Adrenal gland (tissue), 12 donors: ENCODE results near the gene RPTOR. TPM values are rescaled to one million over a fixed set of nuclear protein-coding genes. Genes with fewer than 3 reads are reported as not detected.

Experiments
- DNase-seq, 7 donors: peaks; one replicate each; pipeline ENCODE4 v3.0.0-alpha.2; 2019 to 2020
- H3K27ac ChIP-seq, 5 donors: fragments of 200-600 bp; sonication (generic) in 4 of 5; 1 replicate in 3 of 5; 2 replicates in 2 of 5; pipeline versions ENCODE4 v1.5.1 to v1.8.0; 2016 to 2020; ENCODE audit warnings: mild to moderate bottlenecking in 1 of 5
- H3K27me3 ChIP-seq: fragments of 200-600 bp; 2 replicates; pipeline ENCODE4 v1.8.0; 2021
- H3K36me3 ChIP-seq, 2 donors: fragments of 200-600 bp; replicated peaks in 1 of 2; 1 replicate in 1 of 2; 2 replicates in 1 of 2; pipeline versions ENCODE4 v1.5.1 to v1.8.0; 2018 to 2022
- H3K4me1 ChIP-seq, 2 donors: fragments of 200-600 bp; replicated peaks in 1 of 2; 1 replicate in 1 of 2; 2 replicates in 1 of 2; pipeline versions ENCODE4 v1.5.1 to v1.8.0; 2018 to 2021
- H3K4me3 ChIP-seq, 4 donors: fragments of 200-600 bp; sonication (generic) in 3 of 4; one replicate each; pipeline ENCODE4 v1.5.1; 2016 to 2018
- H3K9me3 ChIP-seq, 3 donors: fragments of 200-600 bp; sonication (generic) in 1 of 3; replicated peaks in 1 of 3; 1 replicate in 2 of 3; 2 replicates in 1 of 3; pipeline versions ENCODE4 v1.5.1 to v1.8.0; 2016 to 2021
- POLR2A ChIP-seq, 2 donors: fragments of 450-650 bp; IDR thresholded peaks; one replicate each; pipeline ENCODE4 v1.6.1; 2017; ENCODE audit warnings: antibody characterized with exemption in 2 of 2, mild to moderate bottlenecking in 2 of 2, moderate library complexity in 1 of 2
- WGBS, 4 donors: extraction: QIAGEN DNeasy Blood & Tissue Kit in 2 of 4; methylation state at CpG; one replicate each; pipeline versions ENCODE4 v1.1.5 to v1.1.7; 2013 to 2017; 5-methylcytosine and 5-hydroxymethylcytosine counted together
- intact Hi-C, 2 donors: fragments of 100-400 bp; cut with DNase I; formaldehyde crosslinking; loops; one replicate each; pipeline versions ENCODE4 v1.14.1 to v1.15.0; 2022 to 2023
- polyA plus RNA-seq, 3 donors: library from polyadenylated mRNA; stranded (reverse); fragments of 200-250 nt in 2 of 3; fragments of 350-450 nt in 1 of 3; fragmentation: Illumina TruSeq in 1 of 3; extraction: RNeasy Lipid Tissue Mini Kit (QIAGEN cat#74804) in 1 of 3; gene quantifications; one replicate each; pipeline ENCODE4 v1.2.3, GENCODE V29; 2013 to 2014
- total RNA-seq, 9 donors: library from RNA; depleted of rRNA in 4 of 9; stranded (reverse); fragments of >200 nt in 4 of 9; fragments of 120-200 nt in 1 of 9; fragmentation: NEBNext Ultra II Directional in 1 of 9; extraction: Animal tissue kit (Norgen Biotek cat#: 25700) in 1 of 9; gene quantifications; one replicate each; pipeline versions ENCODE4 v1.1.0 to v1.2.4, GENCODE V29; 2013 to 2023
- TF ChIP-seq, protein P1 (sequence below), 6 experiments: fragments of 450-650 bp in 4 of 6; fragments of 200-600 bp in 2 of 6; sonication (generic) in 1 of 6; IDR thresholded peaks; 1 replicate in 5 of 6; 2 replicates in 1 of 6; pipeline versions ENCODE4 v1.5.1 to v1.8.0; 2016 to 2021; ENCODE audit warnings: antibody characterized with exemption in 6 of 6, mild to moderate bottlenecking in 2 of 6, moderate library complexity in 1 of 6
- donor health status: healthy with polysubstance abuse.
- donor health status: Bipolar disorder and iron deficiency.
- donor health status: DM: yes; HTN: yes; CAD: no.
- donor health status: DM: no; HTN: no; CAD: no.
- donor health status: DM: no; HTN: no; CAD: no.
- donor health status: DM: yes; HTN: yes; CAD: no.

RPTOR gene
- total and polyA plus RNA-seq, 12 donors = 9.7 to 53.3 (median 29.7) TPM

DNA sequence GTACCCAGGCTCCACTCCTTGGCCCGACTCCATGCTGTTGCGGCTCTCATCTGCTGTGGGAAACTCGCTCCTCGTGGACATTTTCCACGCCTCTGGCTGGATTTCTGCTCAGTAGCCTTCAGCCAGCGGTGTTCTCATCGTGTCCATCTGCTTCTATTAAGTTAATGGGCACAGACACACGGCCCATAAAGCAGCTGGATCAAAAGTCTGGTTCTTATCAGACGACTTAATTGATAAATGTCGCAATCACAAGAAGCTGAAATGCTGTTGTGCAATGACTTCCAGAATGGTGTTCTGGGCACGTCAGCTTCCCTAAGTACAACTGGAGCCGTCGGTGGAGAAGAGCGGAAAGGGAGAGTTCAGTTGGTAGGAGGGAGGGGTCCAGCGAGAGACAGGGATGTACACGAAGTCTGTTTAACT lies 235.3 kb downstream of the RPTOR start:
- no peak for TF ChIP-seq POLR2A (IDR thresholded peaks at IDR 0.05)
- TF ChIP-seq, protein P1, sequence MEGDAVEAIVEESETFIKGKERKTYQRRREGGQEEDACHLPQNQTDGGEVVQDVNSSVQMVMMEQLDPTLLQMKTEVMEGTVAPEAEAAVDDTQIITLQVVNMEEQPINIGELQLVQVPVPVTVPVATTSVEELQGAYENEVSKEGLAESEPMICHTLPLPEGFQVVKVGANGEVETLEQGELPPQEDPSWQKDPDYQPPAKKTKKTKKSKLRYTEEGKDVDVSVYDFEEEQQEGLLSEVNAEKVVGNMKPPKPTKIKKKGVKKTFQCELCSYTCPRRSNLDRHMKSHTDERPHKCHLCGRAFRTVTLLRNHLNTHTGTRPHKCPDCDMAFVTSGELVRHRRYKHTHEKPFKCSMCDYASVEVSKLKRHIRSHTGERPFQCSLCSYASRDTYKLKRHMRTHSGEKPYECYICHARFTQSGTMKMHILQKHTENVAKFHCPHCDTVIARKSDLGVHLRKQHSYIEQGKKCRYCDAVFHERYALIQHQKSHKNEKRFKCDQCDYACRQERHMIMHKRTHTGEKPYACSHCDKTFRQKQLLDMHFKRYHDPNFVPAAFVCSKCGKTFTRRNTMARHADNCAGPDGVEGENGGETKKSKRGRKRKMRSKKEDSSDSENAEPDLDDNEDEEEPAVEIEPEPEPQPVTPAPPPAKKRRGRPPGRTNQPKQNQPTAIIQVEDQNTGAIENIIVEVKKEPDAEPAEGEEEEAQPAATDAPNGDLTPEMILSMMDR (IDR thresholded peaks at IDR 0.05) = no peak
- Histone ChIP-seq H3K27me3 (no peaks in the 10 kb centered on the region), H3K4me3 (no peak overlapping the region), H3K27ac (peak overlapping the region in 2 of 5 donors; percentile 24 to 64), H3K36me3 (no peaks in the 10 kb centered on the region), H3K9me3 (no peaks in the 10 kb centered on the region), H3K4me1 (peaks cover 0 to 18% of the 10 kb centered on the region in 2 donors)
- DNase-seq = peak in 4 of 7 donors; percentile 22 to 88 (median 43)
- intact Hi-C loops = no loop called here
- 56 to 62% (median 58%) methylated on average over 16 of the region's 16 CpGs for WGBS, 4 donors

DNA sequence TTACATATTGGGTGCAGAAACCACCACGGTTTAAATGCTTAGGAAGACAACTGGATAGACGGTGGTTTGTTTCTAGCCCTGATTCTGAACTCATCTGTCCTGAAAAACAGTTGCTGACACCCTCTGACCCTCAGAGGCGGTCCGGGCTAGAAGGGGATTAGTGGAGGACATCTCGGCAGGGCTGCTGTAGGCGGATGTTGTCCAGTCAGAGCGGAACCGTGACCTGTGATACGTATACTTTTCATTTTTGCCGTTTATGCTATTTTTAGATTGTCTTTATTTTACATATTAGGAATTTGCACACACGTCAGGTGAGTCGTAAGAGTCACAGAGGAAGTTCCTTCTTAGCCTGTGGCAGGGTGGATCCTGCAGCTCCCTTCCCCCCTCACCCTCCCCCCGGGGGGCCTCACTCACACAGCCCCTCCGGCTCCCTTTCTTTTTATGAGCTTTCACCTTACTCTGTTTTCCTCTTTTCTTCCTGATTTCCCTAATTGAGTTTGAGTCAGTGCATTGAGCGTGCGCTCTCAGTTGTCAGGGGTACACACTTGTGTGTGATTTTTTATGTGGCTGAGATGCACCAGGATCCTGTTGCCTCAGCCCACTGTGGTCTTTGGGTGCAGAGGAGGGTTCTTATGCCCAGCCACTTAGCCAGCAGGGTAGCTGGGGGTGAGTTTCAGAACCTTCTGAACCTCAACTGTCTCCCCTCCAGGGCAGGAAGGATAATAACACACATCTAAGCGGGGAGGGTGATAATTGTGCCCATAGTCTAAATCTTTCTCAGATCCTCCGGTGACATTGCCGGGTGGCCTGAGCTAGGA lies 236.0 kb downstream of the RPTOR start:
- no peaks in the 10 kb centered on the region for H3K9me3 ChIP-seq
- no peak overlapping the region for H3K4me3 ChIP-seq
- peak overlapping the region in 2 of 5 donors; percentile 19 to 64 for H3K27ac ChIP-seq
- WGBS, 4 donors = 68 to 78% (median 74%) methylated on average over 18 to 19 of the region's 19 CpGs
- TF ChIP-seq POLR2A (IDR thresholded peaks at IDR 0.05) = no peak
- TF ChIP-seq, protein P1 (IDR thresholded peaks at IDR 0.05) = no peak
- peaks cover 0 to 18% of the 10 kb centered on the region in 2 donors for H3K4me1 ChIP-seq
- no peaks in the 10 kb centered on the region for H3K27me3 ChIP-seq
- DNase-seq = peak in 1 of 7 donors; percentile 57
- intact Hi-C loops = no loop called here
- H3K36me3 ChIP-seq = no peaks in the 10 kb centered on the region

DNA sequence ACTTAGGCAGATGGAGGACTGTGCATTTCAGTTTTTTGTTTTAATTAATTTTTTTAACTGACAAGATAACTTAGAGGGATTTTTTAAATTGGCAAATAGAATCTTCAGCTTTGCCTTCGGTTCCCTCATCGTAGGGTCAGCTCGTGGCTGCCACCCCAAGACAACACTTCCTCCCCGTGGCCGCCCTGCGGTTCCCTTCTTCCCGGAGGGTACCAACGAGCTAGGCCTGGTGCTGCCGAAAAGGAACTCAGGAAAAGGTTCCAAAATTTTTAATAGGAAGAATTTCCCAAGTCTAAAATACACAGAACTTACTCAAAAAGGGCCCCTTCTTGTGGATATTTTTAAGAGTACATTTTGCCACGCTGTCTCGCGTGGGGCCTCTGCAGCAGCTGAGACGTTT lies 236.6 kb downstream of the RPTOR start:
- 77 to 82% (median 79%) methylated on average over 13 of the region's 13 CpGs for WGBS, 4 donors
- intact Hi-C loops = no loop called here

DNA sequence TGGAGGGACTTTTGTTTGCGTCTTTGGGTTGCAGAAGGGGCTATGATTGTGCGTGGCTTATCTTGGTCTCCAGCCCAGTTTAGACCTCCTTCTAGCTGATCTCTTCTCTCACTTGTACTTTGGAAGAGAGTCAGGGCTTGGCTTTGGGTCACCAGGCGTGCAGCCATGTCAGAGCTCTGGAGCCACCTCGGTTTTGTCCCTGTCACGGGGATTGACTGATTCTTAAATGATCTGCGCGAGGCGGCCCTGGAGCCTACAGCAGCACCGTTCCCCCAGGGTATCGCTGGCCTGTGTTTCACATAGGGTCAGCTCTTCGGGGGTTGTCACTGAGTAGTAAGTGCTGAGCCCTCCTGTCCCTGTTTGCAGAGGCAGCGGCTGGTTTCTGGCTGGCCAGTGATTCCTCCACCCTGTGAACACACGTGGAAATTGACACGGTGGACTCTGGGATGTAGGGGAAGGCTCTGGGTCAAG lies 237.2 kb downstream of the RPTOR start:
- Histone ChIP-seq H3K27ac (peak overlapping the region in 1 of 5 donors; percentile 64), H3K4me3 (no peak overlapping the region), H3K36me3 (no peaks in the 10 kb centered on the region), H3K4me1 (peaks cover 0 to 18% of the 10 kb centered on the region in 2 donors), H3K27me3 (no peaks in the 10 kb centered on the region), H3K9me3 (no peaks in the 10 kb centered on the region)
- TF ChIP-seq, protein P1 (IDR thresholded peaks at IDR 0.05) = no peak
- 75 to 78% (median 77%) methylated on average over 14 of the region's 14 CpGs for WGBS, 4 donors
- peak in 1 of 7 donors; percentile 61 for DNase-seq
- intact Hi-C loops = no loop called here

More for the DNA sequence above, 236.6 kb downstream of the RPTOR start:
- no peaks in the 10 kb centered on the region for H3K27me3 ChIP-seq
- no peaks in the 10 kb centered on the region for H3K9me3 ChIP-seq
- H3K27ac ChIP-seq = peak overlapping the region in 2 of 5 donors; percentile 19 to 64
- no peaks in the 10 kb centered on the region for H3K36me3 ChIP-seq
- H3K4me3 ChIP-seq = no peak overlapping the region
- H3K4me1 ChIP-seq = peaks cover 0 to 18% of the 10 kb centered on the region in 2 donors
- DNase-seq = no peak
- TF ChIP-seq, protein P1 (IDR thresholded peaks at IDR 0.05) = no peak
- TF ChIP-seq POLR2A (IDR thresholded peaks at IDR 0.05) = no peak
